ENCODE data around the gene B4GALT6. TPM values are rescaled to one million over a fixed set of nuclear protein-coding genes. Genes with fewer than 3 reads are reported as not detected.

The B4GALT6 gene
- total RNA-seq, 1 experiment from 2014 or later: 22.4 TPM

GRCh38 chr18:31655354-31655753, 29.0 kb downstream of the B4GALT6 start:
- TF ChIP-seq CTCF (IDR thresholded peaks at IDR 0.05; ENCODE audit: insufficient read depth in 1 of 2, low read depth in 1 of 2, low read length in 1 of 2, severe bottlenecking in 1 of 2, unreplicated experiment in 1 of 2): no peak
- H3K4me3 ChIP-seq (ENCODE audit: low read depth, low read length): no peak overlapping the region
- CTCF ChIA-PET: no interaction called here
- Mint-ChIP-seq H3K27me3 (ENCODE audit: insufficient read depth, unreplicated experiment) (no peaks in the 10 kb centered on the region), H3K27ac (ENCODE audit: unreplicated experiment) (no peak overlapping the region), H3K4me1 (ENCODE audit: low read depth, unreplicated experiment) (peaks cover 34% of the 10 kb centered on the region), H3K9me3 (ENCODE audit: unreplicated experiment) (no peaks in the 10 kb centered on the region), H3K4me3 (ENCODE audit: unreplicated experiment) (no peak overlapping the region), H3K36me3 (ENCODE audit: insufficient read depth, unreplicated experiment) (peaks cover 32% of the 10 kb centered on the region)
- no peaks in the 10 kb centered on the region for H3K27me3 ChIP-seq (replicated peaks; ENCODE audit: control insufficient read depth, insufficient read depth, low read length)
- no peak for DNase-seq
- intact Hi-C loops (cut with micrococcal nuclease; ENCODE audit: unreplicated experiment): no loop called here
- H3K9me3 ChIP-seq: no peaks in the 10 kb centered on the region
- no TSS peak for BruUV-seq (replicated peaks)
- H3K36me3 ChIP-seq (ENCODE audit: control insufficient read depth, insufficient read depth, low read length): no peaks in the 10 kb centered on the region
- H3K4me1 ChIP-seq: peaks cover 27% of the 10 kb centered on the region
- POLR2A ChIA-PET: no interaction called here

GRCh38 chr18:31652877-31653276, 31.5 kb downstream of the B4GALT6 start:
- Histone ChIP-seq H3K4me3 (ENCODE audit: low read depth, low read length) (no peak overlapping the region), H3K4me1 (peaks cover 35% of the 10 kb centered on the region), H3K36me3 (ENCODE audit: control insufficient read depth, insufficient read depth, low read length) (no peaks in the 10 kb centered on the region), H3K9me3 (no peaks in the 10 kb centered on the region), H3K27me3 (replicated peaks; ENCODE audit: control insufficient read depth, insufficient read depth, low read length) (no peaks in the 10 kb centered on the region)
- BruUV-seq (replicated peaks): no TSS peak
- DNase-seq: no peak
- intact Hi-C loops (cut with micrococcal nuclease; ENCODE audit: unreplicated experiment): no loop called here
- Mint-ChIP-seq H3K27me3 (ENCODE audit: insufficient read depth, unreplicated experiment) (no peaks in the 10 kb centered on the region), H3K4me3 (ENCODE audit: unreplicated experiment) (peak overlapping the region; percentile 14), H3K27ac (ENCODE audit: unreplicated experiment) (peak overlapping the region; percentile 23), H3K4me1 (ENCODE audit: low read depth, unreplicated experiment) (peaks cover 37% of the 10 kb centered on the region), H3K9me3 (ENCODE audit: unreplicated experiment) (no peaks in the 10 kb centered on the region), H3K36me3 (ENCODE audit: insufficient read depth, unreplicated experiment) (peaks cover 32% of the 10 kb centered on the region)
- TF ChIP-seq CTCF (IDR thresholded peaks at IDR 0.05; ENCODE audit: insufficient read depth in 1 of 2, low read depth in 1 of 2, low read length in 1 of 2, severe bottlenecking in 1 of 2, unreplicated experiment in 1 of 2): no peak
- ChIA-PET CTCF (no interaction called here), POLR2A (no interaction called here)

GRCh38 chr18:31652357-31652756, 32.0 kb downstream of the B4GALT6 start:
- Histone ChIP-seq H3K36me3 (ENCODE audit: control insufficient read depth, insufficient read depth, low read length) (no peaks in the 10 kb centered on the region), H3K4me3 (ENCODE audit: low read depth, low read length) (no peak overlapping the region), H3K9me3 (no peaks in the 10 kb centered on the region), H3K4me1 (peaks cover 37% of the 10 kb centered on the region), H3K27me3 (replicated peaks; ENCODE audit: control insufficient read depth, insufficient read depth, low read length) (no peaks in the 10 kb centered on the region)
- no peak for DNase-seq
- Mint-ChIP-seq H3K27me3 (ENCODE audit: insufficient read depth, unreplicated experiment) (no peaks in the 10 kb centered on the region), H3K4me3 (ENCODE audit: unreplicated experiment) (no peak overlapping the region), H3K4me1 (ENCODE audit: low read depth, unreplicated experiment) (peaks cover 38% of the 10 kb centered on the region), H3K36me3 (ENCODE audit: insufficient read depth, unreplicated experiment) (peaks cover 32% of the 10 kb centered on the region), H3K27ac (ENCODE audit: unreplicated experiment) (peak overlapping the region; percentile 23), H3K9me3 (ENCODE audit: unreplicated experiment) (no peaks in the 10 kb centered on the region)
- no peak for TF ChIP-seq CTCF (IDR thresholded peaks at IDR 0.05; ENCODE audit: insufficient read depth in 1 of 2, low read depth in 1 of 2, low read length in 1 of 2, severe bottlenecking in 1 of 2, unreplicated experiment in 1 of 2)
- no TSS peak for BruUV-seq (replicated peaks)
- intact Hi-C loops (cut with micrococcal nuclease; ENCODE audit: unreplicated experiment): no loop called here
- POLR2A ChIA-PET: no interaction called here
- CTCF ChIA-PET: no interaction called here

Measured in Caco-2 (cell line).